BE2C (cell line): ENCODE measurements around the gene KIF19.

Experiments used
- DNase-seq: peaks from one replicate; pipeline ENCODE4 v3.0.0-alpha.2; 2020
- H3K27me3 ChIP-seq: fragments of 250-450 bp; sonication (Bioruptor Pico); 2 replicates; pipeline ENCODE4 v1.5.1; 2020; ENCODE audit warnings: mild to moderate bottlenecking
- H3K36me3 ChIP-seq: fragments of 250-450 bp; sonication (Bioruptor Pico); 2 replicates; pipeline ENCODE4 v1.5.1; 2020; ENCODE audit warnings: mild to moderate bottlenecking
- H3K4me1 ChIP-seq: fragments of 250-450 bp; sonication (Bioruptor Pico); 2 replicates; pipeline ENCODE4 v1.5.1; 2020
- H3K4me3 ChIP-seq: 2 replicates; pipeline ENCODE4 v1.5.1; 2011; ENCODE audit warnings: low read depth, low read length
- H3K9me3 ChIP-seq: fragments of 250-450 bp; sonication (Bioruptor Pico); 2 replicates; pipeline ENCODE4 v1.5.1; 2020
- TF ChIP-seq, protein P1 (sequence below): IDR thresholded peaks from 2 replicates; pipeline ENCODE4 v1.5.1; 2012; ENCODE audit warnings: mild to moderate bottlenecking, low read depth, low read length

Gene KIF19

DNA sequence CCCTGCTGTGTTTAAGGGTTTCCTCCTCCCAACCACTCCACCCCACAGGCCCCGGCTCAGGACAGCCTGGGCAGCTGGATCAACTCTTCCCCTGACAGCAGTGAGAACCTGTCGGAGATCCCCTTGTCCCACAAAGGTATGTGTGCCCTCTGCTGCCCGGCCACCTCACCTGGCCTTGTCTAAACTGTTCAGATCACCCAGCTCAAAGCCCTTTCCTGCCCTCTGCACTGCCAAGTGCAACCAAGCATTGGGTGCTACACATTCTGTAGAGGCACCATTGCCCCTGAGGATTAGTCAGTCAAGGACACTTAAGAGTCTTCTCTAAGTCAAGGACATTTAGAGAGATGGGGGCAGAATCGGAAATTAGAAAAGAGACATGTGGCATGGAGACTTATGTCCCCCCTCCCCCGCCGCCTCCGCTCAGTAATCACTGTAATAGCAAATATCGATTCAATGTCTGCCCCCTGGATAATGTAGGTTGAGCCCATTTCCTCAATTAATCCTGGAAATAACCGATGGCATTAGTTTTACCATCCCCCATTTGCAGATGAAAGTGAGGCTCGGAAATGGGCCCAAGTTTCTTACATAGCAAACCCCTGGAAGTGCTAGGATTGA lies 27.5 kb downstream of the KIF19 start:
- DNase-seq = no peak
- H3K4me3 ChIP-seq = no peak overlapping the region
- H3K9me3 ChIP-seq = no peaks in the 10 kb centered on the region
- H3K36me3 ChIP-seq = no peaks in the 10 kb centered on the region
- no peaks in the 10 kb centered on the region for H3K4me1 ChIP-seq
- peaks cover 98% of the 10 kb centered on the region for H3K27me3 ChIP-seq
- TF ChIP-seq, protein P1, sequence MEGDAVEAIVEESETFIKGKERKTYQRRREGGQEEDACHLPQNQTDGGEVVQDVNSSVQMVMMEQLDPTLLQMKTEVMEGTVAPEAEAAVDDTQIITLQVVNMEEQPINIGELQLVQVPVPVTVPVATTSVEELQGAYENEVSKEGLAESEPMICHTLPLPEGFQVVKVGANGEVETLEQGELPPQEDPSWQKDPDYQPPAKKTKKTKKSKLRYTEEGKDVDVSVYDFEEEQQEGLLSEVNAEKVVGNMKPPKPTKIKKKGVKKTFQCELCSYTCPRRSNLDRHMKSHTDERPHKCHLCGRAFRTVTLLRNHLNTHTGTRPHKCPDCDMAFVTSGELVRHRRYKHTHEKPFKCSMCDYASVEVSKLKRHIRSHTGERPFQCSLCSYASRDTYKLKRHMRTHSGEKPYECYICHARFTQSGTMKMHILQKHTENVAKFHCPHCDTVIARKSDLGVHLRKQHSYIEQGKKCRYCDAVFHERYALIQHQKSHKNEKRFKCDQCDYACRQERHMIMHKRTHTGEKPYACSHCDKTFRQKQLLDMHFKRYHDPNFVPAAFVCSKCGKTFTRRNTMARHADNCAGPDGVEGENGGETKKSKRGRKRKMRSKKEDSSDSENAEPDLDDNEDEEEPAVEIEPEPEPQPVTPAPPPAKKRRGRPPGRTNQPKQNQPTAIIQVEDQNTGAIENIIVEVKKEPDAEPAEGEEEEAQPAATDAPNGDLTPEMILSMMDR = no peak

DNA sequence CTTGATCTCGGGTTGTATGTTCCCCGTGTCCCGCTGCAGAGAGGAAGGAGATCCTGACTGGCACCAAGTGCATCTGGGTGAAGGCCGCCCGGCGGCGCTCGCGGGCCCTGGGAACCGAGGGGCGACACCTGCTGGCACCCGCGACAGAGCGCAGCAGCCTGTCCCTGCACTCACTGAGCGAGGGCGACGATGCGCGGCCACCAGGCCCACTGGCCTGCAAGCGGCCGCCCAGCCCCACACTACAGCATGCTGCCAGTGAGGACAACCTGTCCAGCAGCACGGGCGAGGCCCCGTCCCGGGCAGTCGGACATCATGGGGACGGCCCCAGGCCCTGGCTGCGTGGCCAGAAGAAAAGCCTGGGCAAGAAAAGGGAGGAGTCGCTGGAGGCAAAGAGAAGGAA lies 28.1 kb downstream of the KIF19 start:
- no peaks in the 10 kb centered on the region for H3K36me3 ChIP-seq
- TF ChIP-seq, protein P1 = peak; percentile 95
- H3K4me3 ChIP-seq = no peak overlapping the region
- peaks cover 96% of the 10 kb centered on the region for H3K27me3 ChIP-seq
- DNase-seq = peak; percentile 84
- no peaks in the 10 kb centered on the region for H3K4me1 ChIP-seq
- no peaks in the 10 kb centered on the region for H3K9me3 ChIP-seq

DNA sequence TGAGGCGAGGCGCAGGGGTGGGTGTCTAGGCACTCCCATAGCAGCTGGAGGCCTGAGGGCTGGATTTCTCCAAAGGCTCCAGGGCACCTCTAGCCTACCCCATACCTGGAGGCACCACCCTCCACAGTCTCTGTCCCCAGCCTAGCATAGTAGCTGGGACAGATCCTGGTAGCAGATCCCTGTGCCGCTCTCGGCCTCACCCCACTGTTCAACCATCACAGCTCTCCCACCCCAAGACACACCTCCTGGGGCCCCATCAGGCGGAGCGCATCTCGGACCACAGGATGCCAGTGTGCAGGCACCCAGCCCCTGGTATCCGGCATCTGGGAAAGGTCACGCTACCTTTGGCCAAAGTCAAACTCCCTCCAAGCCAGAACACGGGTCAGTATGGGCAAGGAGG lies 28.5 kb downstream of the KIF19 start:
- TF ChIP-seq, protein P1 = no peak
- H3K27me3 ChIP-seq = peaks cover 92% of the 10 kb centered on the region
- H3K4me1 ChIP-seq = no peaks in the 10 kb centered on the region
- H3K36me3 ChIP-seq = no peaks in the 10 kb centered on the region
- H3K9me3 ChIP-seq = no peaks in the 10 kb centered on the region
- no peak for DNase-seq
- no peak overlapping the region for H3K4me3 ChIP-seq

DNA sequence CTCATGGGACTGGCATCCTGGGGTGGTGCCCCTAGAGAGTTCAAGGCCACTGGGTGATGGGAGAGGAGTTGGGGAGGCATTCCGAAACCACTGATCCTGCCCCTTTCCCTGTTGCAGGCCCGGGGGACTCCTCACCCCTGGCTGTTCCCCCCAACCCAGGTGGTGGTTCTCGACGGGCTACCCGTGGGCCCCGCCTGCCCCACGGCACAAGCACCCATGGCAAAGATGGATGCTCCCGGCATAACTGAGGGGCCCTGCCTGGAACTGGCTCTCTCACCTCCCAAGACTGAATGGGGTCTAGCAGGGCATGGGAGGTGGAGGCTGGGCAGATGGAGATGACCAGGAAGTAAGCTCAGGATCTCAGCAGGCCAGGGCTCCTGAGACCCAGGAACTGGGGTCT lies 29.0 kb downstream of the KIF19 start:
- peaks cover 87% of the 10 kb centered on the region for H3K27me3 ChIP-seq
- H3K36me3 ChIP-seq = no peaks in the 10 kb centered on the region
- no peak for DNase-seq
- H3K4me1 ChIP-seq = no peaks in the 10 kb centered on the region
- H3K4me3 ChIP-seq = no peak overlapping the region
- H3K9me3 ChIP-seq = no peaks in the 10 kb centered on the region
- TF ChIP-seq, protein P1 = no peak

DNA sequence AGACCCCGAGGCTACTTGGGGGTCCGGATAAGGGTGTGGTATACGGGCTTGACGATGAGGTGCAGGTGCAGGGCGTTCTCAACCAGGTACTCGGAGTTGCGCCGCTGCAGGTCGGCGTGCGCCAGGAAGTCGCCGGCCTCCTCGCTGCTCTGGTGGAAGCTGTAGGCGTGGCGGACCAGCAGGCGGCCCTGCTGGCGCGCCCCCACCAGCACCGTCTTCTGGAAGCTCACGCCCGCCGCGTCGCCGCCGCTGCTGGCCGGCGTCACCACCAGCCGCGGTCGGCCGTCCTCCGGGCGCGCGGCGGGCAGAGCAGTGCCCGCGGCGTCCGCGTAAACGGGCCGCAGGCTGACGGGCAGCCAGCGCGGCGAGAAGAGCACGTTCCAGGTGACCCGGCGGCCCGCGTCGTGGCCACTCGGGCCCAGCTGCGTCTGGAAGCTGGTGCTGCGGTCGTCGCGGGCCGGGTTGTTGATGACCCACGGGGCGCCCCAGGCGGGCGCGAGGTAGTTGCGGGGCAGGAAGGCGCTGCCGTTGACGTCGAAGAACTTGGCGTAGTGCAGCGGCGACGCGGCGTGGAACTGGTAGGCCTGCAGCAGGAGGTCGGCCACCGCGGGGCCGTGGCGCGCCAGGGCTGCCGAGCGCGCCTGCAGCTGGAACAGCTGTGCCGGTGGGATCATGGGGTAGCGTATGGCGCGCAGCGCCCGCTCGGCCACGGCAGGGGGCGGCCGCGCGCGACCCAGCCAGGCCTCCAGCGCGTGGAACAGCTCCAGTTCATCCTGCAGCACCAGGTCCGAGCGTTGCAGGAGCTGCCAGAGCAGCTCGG lies 30.8 kb downstream of the KIF19 start:
- no peaks in the 10 kb centered on the region for H3K36me3 ChIP-seq
- H3K27me3 ChIP-seq = peaks cover 69% of the 10 kb centered on the region
- no peaks in the 10 kb centered on the region for H3K9me3 ChIP-seq
- TF ChIP-seq, protein P1 = no peak
- H3K4me3 ChIP-seq = no peak overlapping the region
- DNase-seq = peak; percentile 41
- H3K4me1 ChIP-seq = no peaks in the 10 kb centered on the region

DNA sequence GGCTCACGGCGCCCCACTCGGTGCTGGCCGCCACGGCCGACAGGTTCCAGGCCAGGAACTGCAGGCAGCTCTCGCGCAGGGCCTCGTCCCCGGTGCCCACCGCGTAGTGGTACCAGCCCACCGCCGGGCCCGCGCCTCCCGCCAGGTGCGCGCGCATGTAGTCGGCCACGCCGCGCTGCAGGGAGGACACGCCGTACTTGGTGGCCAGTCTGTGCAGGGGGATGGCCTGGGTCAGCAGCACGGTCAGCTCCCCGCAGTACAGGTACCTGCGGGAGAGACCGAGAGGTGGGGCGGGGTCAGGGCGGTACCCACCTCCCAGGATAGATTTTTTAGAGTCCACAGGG lies 31.4 kb downstream of the KIF19 start:
- Histone ChIP-seq H3K4me1 (no peaks in the 10 kb centered on the region), H3K9me3 (no peaks in the 10 kb centered on the region), H3K27me3 (peaks cover 63% of the 10 kb centered on the region), H3K4me3 (no peak overlapping the region), H3K36me3 (no peaks in the 10 kb centered on the region)
- DNase-seq = no peak
- TF ChIP-seq, protein P1 = no peak
